DMS114 treated with DMSO at 0.1 percent for 48 hours (cell line): ENCODE measurements around the gene CDC14A.
"Not testable (repeated sequence)": the region's sequence is repeated elsewhere in the genome, so short reads cannot be mapped to it uniquely, and the experiment has no call there.

Experiments
- DNase-seq: peaks from one replicate; lab custom pipeline; 2025; ENCODE audit not compliant: unreplicated experiment; lab: John Stamatoyannopoulos, UW

CDC14A gene

GRCh38 chr1:100397681-100398080, 45.4 kb downstream of the CDC14A start:
- DNase-seq = no peak

- no peak for DNase-seq
Observed at GRCh38 chr1:100398648-100399047, 46.3 kb downstream of the CDC14A start.

GRCh38 chr1:100400404-100400803, 48.1 kb downstream of the CDC14A start:
- DNase-seq = no peak

- no peak for DNase-seq
Observed at GRCh38 chr1:100404821-100405220, 52.5 kb downstream of the CDC14A start.

- not testable (repeated sequence) for DNase-seq
Observed at GRCh38 chr1:100405902-100406301, 53.6 kb downstream of the CDC14A start.

GRCh38 chr1:100407390-100407789, 55.1 kb downstream of the CDC14A start:
- DNase-seq = not testable (repeated sequence)

GRCh38 chr1:100411019-100411418, 58.7 kb downstream of the CDC14A start:
- no peak for DNase-seq

- no peak for DNase-seq
Observed at GRCh38 chr1:100411574-100411973, 59.3 kb downstream of the CDC14A start.

- no peak for DNase-seq
Observed at GRCh38 chr1:100413035-100413434, 60.7 kb downstream of the CDC14A start.

GRCh38 chr1:100414693-100415497, 62.6 kb downstream of the CDC14A start:
- DNase-seq = no peak

- DNase-seq = no peak
Observed at GRCh38 chr1:100415498-100415778, 63.1 kb downstream of the CDC14A start.

GRCh38 chr1:100419072-100419471, 66.8 kb downstream of the CDC14A start:
- DNase-seq = no peak

- no peak for DNase-seq
Observed at GRCh38 chr1:100422065-100422464, 69.8 kb downstream of the CDC14A start.

GRCh38 chr1:100423832-100424337, 71.6 kb downstream of the CDC14A start:
- DNase-seq = no peak

- no peak for DNase-seq
Observed at GRCh38 chr1:100428160-100428559, 75.9 kb downstream of the CDC14A start.

- no peak for DNase-seq
Observed at GRCh38 chr1:100430325-100430756, 78.0 kb downstream of the CDC14A start.

- no peak for DNase-seq
Observed at GRCh38 chr1:100431954-100432353, 79.6 kb downstream of the CDC14A start.

- DNase-seq = no peak
Observed at GRCh38 chr1:100433563-100433962, 81.3 kb downstream of the CDC14A start.

- no peak for DNase-seq
Observed at GRCh38 chr1:100434831-100435230, 82.5 kb downstream of the CDC14A start.

GRCh38 chr1:100438375-100438774, 86.1 kb downstream of the CDC14A start:
- DNase-seq = no peak

GRCh38 chr1:100438789-100439188, 86.5 kb downstream of the CDC14A start:
- DNase-seq = no peak

- no peak for DNase-seq
Observed at GRCh38 chr1:100440075-100440809, 87.9 kb downstream of the CDC14A start.
